Measurements from ENCODE around the gene RAB1B.
A peak's percentile ranks its signal among the peaks of the same experiment; 100 is the strongest.
"Not testable (repeated sequence)": the region's sequence is repeated elsewhere in the genome, so short reads cannot be mapped to it uniquely, and the experiment has no call there.

Gene RAB1B

GRCh38 chr11:66310803-66311440, 42.5 kb downstream of the RAB1B start:
- H3K4me1 Mint-ChIP-seq = peaks cover 35% of the 10 kb centered on the region
- not testable (repeated sequence) for DNase-seq; H3K36me3 Mint-ChIP-seq (ENCODE audit: low read depth); H3K4me3 Mint-ChIP-seq; H3K27ac Mint-ChIP-seq; H3K27me3 Mint-ChIP-seq; ATAC-seq; H3K9me3 Mint-ChIP-seq

GRCh38 chr11:66311470-66311964, 43.1 kb downstream of the RAB1B start:
- peaks cover 1% of the 10 kb centered on the region for H3K36me3 Mint-ChIP-seq (ENCODE audit: low read depth)
- peak overlapping the region; percentile 85 for H3K4me3 Mint-ChIP-seq
- ATAC-seq (no peak), DNase-seq (no peak)
- no peaks in the 10 kb centered on the region for H3K9me3 Mint-ChIP-seq
- peaks cover 39% of the 10 kb centered on the region for H3K4me1 Mint-ChIP-seq
- no peaks in the 10 kb centered on the region for H3K27me3 Mint-ChIP-seq
- peak overlapping the region; percentile 94 for H3K27ac Mint-ChIP-seq

- ATAC-seq (peak; percentile 64), DNase-seq (peak; percentile 93)
- Mint-ChIP-seq H3K27me3 (no peaks in the 10 kb centered on the region), H3K9me3 (no peaks in the 10 kb centered on the region), H3K4me3 (peak overlapping the region; percentile 85), H3K4me1 (peaks cover 40% of the 10 kb centered on the region), H3K36me3 (ENCODE audit: low read depth) (peaks cover 1% of the 10 kb centered on the region), H3K27ac (peak overlapping the region; percentile 94)
Observed at GRCh38 chr11:66311965-66312548, 43.6 kb downstream of the RAB1B start.

- H3K9me3 Mint-ChIP-seq = no peaks in the 10 kb centered on the region
- H3K27ac Mint-ChIP-seq = peak overlapping the region; percentile 94
- H3K4me1 Mint-ChIP-seq = peaks cover 46% of the 10 kb centered on the region
- ATAC-seq (peak; percentile 79), DNase-seq (peak; percentile 98)
- peak overlapping the region; percentile 85 for H3K4me3 Mint-ChIP-seq
- no peaks in the 10 kb centered on the region for H3K27me3 Mint-ChIP-seq
- peaks cover 1% of the 10 kb centered on the region for H3K36me3 Mint-ChIP-seq (ENCODE audit: low read depth)
Observed at GRCh38 chr11:66312549-66313320, 44.3 kb downstream of the RAB1B start.

GRCh38 chr11:66313321-66314185, 45.1 kb downstream of the RAB1B start:
- peak overlapping the region; percentile 94 for H3K27ac Mint-ChIP-seq
- H3K4me3 Mint-ChIP-seq = peak overlapping the region; percentile 85
- H3K27me3 Mint-ChIP-seq = no peaks in the 10 kb centered on the region
- no peak for ATAC-seq
- no peaks in the 10 kb centered on the region for H3K9me3 Mint-ChIP-seq
- peaks cover 54% of the 10 kb centered on the region for H3K4me1 Mint-ChIP-seq
- no peak for DNase-seq
- peaks cover 1% of the 10 kb centered on the region for H3K36me3 Mint-ChIP-seq (ENCODE audit: low read depth)

- DNase-seq (no peak), ATAC-seq (no peak)
- Mint-ChIP-seq H3K27ac (peak overlapping the region; percentile 94), H3K27me3 (no peaks in the 10 kb centered on the region), H3K4me1 (peaks cover 59% of the 10 kb centered on the region), H3K9me3 (no peaks in the 10 kb centered on the region), H3K36me3 (ENCODE audit: low read depth) (peaks cover 1% of the 10 kb centered on the region), H3K4me3 (peak overlapping the region; percentile 85)
Observed at GRCh38 chr11:66314186-66314501, 45.7 kb downstream of the RAB1B start.

GRCh38 chr11:66314561-66315497, 46.4 kb downstream of the RAB1B start:
- DNase-seq = no peak
- Mint-ChIP-seq H3K27ac (peak overlapping the region; percentile 82), H3K4me3 (peak overlapping the region; percentile 85), H3K27me3 (no peaks in the 10 kb centered on the region), H3K9me3 (no peaks in the 10 kb centered on the region), H3K4me1 (peaks cover 65% of the 10 kb centered on the region), H3K36me3 (ENCODE audit: low read depth) (peaks cover 1% of the 10 kb centered on the region)
- ATAC-seq = no peak

GRCh38 chr11:66315498-66315885, 47.1 kb downstream of the RAB1B start:
- Mint-ChIP-seq H3K9me3 (no peaks in the 10 kb centered on the region), H3K36me3 (ENCODE audit: low read depth) (peaks cover 1% of the 10 kb centered on the region), H3K27ac (peak overlapping the region; percentile 82), H3K4me3 (peak overlapping the region; percentile 78), H3K27me3 (no peaks in the 10 kb centered on the region), H3K4me1 (peaks cover 68% of the 10 kb centered on the region)
- ATAC-seq (no peak), DNase-seq (no peak)

GRCh38 chr11:66315921-66316811, 47.7 kb downstream of the RAB1B start:
- H3K4me1 Mint-ChIP-seq = peaks cover 68% of the 10 kb centered on the region
- H3K27ac Mint-ChIP-seq = peak overlapping the region; percentile 82
- DNase-seq (peak; percentile 48), ATAC-seq (no peak)
- no peaks in the 10 kb centered on the region for H3K27me3 Mint-ChIP-seq
- H3K36me3 Mint-ChIP-seq (ENCODE audit: low read depth) = peaks cover 1% of the 10 kb centered on the region
- H3K4me3 Mint-ChIP-seq = peak overlapping the region; percentile 78
- H3K9me3 Mint-ChIP-seq = no peaks in the 10 kb centered on the region

GRCh38 chr11:66316849-66317251, 48.4 kb downstream of the RAB1B start, which contains the start of gene CD248:
Gene CD248 (minus strand): TSS chr11:66317044. CDS start chr11:66317027, 17 bp downstream.
- peak within 1 kb of the TSS; percentile 78 for H3K4me3 Mint-ChIP-seq
- ATAC-seq (no peak), DNase-seq (peak; percentile 34)

GRCh38 chr11:66317322-66317722, 48.9 kb downstream of the RAB1B start:
- Mint-ChIP-seq H3K9me3 (no peaks in the 10 kb centered on the region), H3K36me3 (ENCODE audit: low read depth) (peaks cover 1% of the 10 kb centered on the region), H3K4me1 (peaks cover 60% of the 10 kb centered on the region), H3K27ac (peak overlapping the region; percentile 94), H3K4me3 (peak overlapping the region; percentile 74), H3K27me3 (no peaks in the 10 kb centered on the region)
- DNase-seq (peak; percentile 75), ATAC-seq (peak; percentile 5)

More at GRCh38 chr11:66316849-66317251, 48.4 kb downstream of the RAB1B start, which contains the start of gene CD248:
- Mint-ChIP-seq H3K27ac (peak within 1 kb of the TSS; percentile 94), H3K27me3 (no peaks in the 10 kb centered on the region), H3K36me3 (ENCODE audit: low read depth) (peaks cover 1% of the 10 kb centered on the region), H3K9me3 (no peaks in the 10 kb centered on the region), H3K4me1 (peaks cover 65% of the 10 kb centered on the region)

- H3K27ac Mint-ChIP-seq = peak overlapping the region; percentile 94
- H3K4me3 Mint-ChIP-seq = peak overlapping the region; percentile 74
- H3K9me3 Mint-ChIP-seq = no peaks in the 10 kb centered on the region
- peaks cover 58% of the 10 kb centered on the region for H3K4me1 Mint-ChIP-seq
- no peaks in the 10 kb centered on the region for H3K27me3 Mint-ChIP-seq
- ATAC-seq (peak; percentile 59), DNase-seq (peak; percentile 74)
- H3K36me3 Mint-ChIP-seq (ENCODE audit: low read depth) = peaks cover 1% of the 10 kb centered on the region
Observed at GRCh38 chr11:66317723-66318599, 49.5 kb downstream of the RAB1B start.

Data from activated naive CD8-positive, alpha-beta T cell treated with anti-CD3 and anti-CD28 coated beads, Interleukin-2, amount 50 U/mL, for 24 hours (primary cell).